SH-SY5Y (cell line): ENCODE data around the gene KISS1.

ENCODE experiments used
- GATA2 ChIP-seq: IDR thresholded peaks from 2 replicates; pipeline ENCODE4 v1.6.1; 2011; ENCODE audit warnings: mild to moderate bottlenecking, low read depth, low read length
- GATA3 ChIP-seq: IDR thresholded peaks from 2 replicates; pipeline ENCODE4 v1.6.1; 2011; ENCODE audit warnings: low read depth, mild to moderate bottlenecking, low read length, moderate library complexity

DNA sequence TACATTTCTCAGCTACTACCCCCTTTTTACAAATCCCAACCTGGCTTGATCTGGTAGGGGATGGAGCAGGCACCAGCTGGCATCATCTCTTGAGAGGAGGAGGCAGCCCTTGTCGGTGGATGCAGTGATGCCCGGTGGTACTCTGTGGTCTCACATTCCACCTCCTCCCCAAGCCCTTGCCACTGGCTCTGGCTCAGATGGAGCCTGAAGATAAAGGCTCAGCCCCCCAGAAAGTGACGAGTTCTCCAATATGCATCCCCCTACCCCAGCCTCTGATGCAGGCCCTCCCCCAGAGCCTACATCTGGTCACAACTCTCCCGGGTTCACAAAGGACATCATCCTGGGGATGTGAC lies 21.3 kb upstream of the KISS1 start:
- TF ChIP-seq GATA2 = peak; percentile 34; the same call in 1 of the 2 replicates
- no peak for TF ChIP-seq GATA3
